ENCODE data around the gene NDUFS8. TPM values are rescaled to one million over a fixed set of nuclear protein-coding genes. Genes with fewer than 3 reads are reported as not detected.

NDUFS8 gene
- total RNA-seq, 1 donor from 2014 or later, result 315 TPM

GRCh38 chr11:68057807-68058206 lies 27.3 kb downstream of the NDUFS8 start:
- intact Hi-C loops (cut with DNase I), result no loop called here
- no peak for DNase-seq (ENCODE audit: low spot score)

DNA sequence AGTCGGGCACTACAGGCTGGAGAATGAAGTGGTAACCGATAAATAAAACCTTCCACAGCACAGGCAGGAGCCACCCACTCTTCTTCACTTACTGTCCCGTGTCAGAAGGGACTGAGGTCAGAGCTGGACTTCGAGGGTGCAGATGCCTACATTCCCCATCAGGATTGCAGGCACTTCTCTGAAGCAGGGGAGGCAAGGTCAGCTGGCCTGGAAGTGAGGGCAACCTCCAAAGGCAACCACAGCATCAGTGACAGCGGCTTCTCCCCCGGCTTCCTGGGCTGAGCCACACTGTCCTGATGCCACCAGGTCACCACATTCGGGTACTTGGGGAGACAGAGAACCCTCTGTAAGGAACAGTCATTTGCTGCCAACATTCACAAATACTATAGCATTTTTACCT lies 31.0 kb downstream of the NDUFS8 start:
- intact Hi-C loops (cut with DNase I), result no loop called here
- no peak for DNase-seq (ENCODE audit: low spot score)

DNA sequence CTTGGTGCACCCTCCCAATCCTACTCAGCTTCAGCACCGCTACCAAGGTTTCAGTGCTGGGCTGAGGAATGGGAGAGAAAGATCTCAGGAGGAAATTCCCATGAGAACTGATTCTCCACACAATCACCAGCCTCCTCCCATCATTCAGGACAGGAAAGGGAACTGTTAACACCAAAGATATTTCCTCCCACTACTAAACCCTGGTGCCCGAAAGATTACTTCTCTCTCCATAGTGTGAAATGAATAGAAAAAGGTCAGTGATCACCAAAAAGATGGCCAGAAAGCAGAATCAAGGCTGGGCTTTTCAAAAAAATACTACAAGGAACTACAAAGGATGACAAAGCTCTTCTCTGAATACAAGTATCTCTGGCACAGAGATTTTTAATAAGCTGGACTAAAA lies 34.4 kb downstream of the NDUFS8 start:
- intact Hi-C loops (cut with DNase I), result no loop called here
- DNase-seq (ENCODE audit: low spot score), result no peak

DNA sequence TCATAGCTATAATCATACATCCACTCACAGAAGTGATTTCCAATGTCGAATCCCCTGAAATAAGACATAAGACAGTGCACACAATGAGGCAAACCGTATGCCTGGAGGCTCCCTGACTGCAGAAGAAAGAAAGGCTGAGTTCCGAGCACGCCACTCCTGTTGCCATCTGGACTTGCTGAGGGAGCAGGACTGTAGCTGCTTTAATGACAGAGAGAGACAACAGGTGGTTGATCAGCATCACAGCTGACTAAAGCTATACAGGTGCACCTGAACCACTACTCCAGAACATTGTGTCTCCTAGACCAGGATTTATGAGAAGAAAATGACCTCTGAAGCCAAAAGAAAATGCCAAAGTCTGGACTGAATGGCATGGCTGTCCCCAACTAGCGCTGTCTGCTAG lies 35.4 kb downstream of the NDUFS8 start:
- no peak for DNase-seq (ENCODE audit: low spot score)
- intact Hi-C loops (cut with DNase I), result no loop called here

DNA sequence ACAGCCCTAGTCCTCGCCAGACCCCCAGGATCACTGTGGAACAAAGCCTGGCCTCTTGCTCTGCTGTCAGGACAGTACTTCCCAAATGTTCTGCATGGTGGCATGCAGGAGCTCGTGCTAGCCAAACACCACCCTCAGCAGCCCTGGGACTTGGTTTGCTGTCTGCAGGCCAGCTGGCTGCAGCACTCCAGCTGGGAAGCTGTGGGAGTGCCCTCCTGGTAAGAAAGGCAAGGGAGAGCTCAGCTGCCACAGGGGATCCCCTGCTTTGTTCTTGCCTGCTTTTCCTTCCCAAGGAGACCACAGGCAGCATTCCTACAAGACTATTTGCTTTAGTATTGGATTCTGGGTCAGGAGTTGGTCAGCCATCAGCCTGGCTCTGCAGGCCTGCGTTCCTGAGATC lies 36.3 kb downstream of the NDUFS8 start:
- DNase-seq (ENCODE audit: low spot score), result no peak
- intact Hi-C loops (cut with DNase I), result no loop called here

DNA sequence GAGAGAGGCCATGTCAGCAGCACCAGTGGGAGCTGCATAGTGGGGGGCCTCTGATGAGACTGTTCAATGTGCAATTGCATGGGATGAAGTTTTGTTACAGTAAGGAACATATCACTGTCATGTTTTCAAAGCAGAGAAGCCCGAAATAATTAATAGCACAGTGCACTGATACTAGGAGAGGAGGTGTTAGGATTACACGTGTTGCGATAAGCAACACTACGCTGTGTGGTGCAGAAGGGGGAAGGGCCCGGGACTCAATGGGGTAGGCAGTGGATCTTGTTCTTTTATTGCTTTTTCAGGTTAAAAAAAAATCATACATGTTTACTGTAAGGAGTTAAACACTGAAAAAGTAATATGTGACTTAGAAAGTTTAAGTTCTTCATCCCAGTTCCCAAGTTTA lies 37.5 kb downstream of the NDUFS8 start:
- DNase-seq (ENCODE audit: low spot score), result no peak
- intact Hi-C loops (cut with DNase I), result no loop called here

DNA sequence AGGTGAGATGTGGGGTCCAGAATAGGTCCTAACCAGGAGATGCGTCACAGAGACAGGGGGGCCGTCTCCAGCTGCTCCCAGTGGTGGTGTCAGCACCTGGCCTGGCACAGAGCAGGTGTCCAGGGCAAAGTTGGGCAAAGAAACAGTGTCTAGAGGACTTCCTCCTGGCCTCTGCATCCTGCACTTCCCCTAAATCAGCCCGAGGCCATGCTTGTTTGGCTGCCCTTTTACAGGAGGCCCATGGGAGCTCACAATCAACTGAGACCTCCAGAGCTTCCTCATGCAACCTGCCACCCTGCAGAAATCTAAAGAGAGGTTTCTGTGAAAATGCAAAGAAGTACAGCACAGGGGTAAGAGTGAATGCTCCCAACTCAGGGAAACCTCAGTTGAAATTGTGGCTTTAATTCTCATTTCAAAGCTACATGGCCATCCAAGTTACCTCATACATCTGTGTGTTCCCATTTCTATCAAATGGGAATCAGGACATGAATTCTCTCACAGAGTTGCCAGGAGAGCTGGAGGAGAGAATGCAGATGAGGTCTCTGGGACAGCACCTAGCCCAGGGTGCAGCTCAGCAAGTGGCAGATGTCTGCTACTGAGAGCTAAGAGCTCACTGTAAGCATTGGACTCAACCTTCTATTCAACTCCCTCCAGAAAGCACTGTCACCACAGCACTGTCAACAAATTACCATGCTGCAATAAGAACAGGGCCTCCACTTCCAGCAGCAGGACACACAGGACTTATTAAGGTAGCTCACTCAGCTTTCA lies 41.0 kb downstream of the NDUFS8 start:
- intact Hi-C loops (cut with DNase I), result no loop called here
- no peak for DNase-seq (ENCODE audit: low spot score)

DNA sequence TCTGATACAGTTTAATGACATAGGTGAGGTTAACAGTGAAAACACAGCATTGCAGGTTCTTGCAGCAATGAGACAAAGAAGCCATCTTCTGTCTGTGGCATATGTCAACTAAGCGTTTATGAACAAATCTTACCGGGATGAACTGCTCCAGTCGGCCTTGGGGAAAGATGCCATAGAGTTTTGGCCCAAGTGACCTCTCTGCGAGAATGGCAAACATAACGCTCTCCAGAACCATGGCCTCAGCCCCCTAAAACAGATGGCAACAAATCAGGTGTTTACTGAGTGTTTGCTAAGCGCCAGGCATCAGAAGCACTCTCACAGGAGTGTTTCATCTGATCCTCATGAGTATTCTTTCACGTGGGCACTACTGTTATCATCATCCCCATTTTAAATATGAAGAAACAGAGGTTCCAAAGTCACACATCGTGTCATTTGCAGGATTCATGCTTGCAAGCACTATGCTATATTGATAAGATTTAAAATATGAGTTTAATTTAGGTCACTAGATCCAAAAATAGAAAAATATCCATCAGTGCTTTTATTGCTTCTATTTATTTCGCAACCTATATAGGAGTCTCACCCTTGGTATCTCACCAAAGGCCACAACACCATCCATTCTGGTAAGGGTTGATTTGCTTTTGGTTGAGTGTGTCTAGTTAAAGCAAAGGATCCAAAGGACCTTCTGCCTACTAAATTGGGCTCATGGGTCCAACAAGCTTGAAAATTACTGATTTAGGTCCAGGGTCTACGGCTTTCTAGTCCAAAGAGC lies 44.3 kb downstream of the NDUFS8 start:
- DNase-seq (ENCODE audit: low spot score), result no peak
- intact Hi-C loops (cut with DNase I), result no loop called here

GRCh38 chr11:68076371-68077042 lies 46.0 kb downstream of the NDUFS8 start:
- DNase-seq (ENCODE audit: low spot score), result no peak
- intact Hi-C loops (cut with DNase I), result no loop called here

DNA sequence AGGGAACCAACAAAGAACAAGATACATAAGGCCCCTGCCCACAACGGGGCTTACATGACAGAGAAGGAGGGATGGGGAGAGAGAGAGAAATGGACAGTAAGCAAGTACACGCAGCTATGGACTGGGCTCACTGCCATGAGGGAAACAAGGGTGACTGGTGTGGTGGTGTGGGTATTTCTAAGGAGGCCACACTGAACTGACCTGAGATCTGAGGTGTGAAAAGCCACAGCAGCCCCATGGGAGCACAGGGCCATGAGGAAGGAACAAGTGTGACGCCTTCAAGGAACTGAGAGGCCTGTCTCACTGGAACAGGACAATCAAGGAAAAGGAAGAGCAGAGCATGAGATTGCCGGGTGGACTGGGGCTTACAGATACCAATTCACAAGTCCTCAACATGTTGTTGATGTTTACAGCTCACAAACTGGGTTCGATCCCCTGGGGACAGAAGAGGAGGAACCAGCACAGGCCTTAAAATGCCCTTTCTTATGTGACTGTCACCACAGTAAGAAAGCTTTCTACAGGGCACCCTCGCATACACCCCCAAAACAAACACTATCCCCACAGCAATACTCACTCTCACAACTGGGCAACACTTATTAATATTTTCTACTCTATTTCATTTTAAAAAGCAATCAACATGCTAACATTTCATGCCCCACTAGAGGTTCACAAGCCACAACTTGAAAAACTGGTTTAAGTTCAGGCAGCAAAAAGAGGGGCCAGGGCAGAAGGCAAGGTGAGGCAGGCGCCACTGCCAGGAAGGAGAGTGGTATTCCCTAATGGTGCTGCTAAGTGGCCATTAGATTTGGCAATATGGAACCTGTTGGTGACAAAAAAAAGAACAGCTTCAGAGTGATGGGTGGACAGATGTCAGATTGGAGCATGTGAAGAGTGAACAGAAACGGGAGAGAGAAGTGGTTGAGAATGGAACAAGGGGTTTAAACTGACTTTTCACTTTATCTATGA lies 47.4 kb downstream of the NDUFS8 start:
- intact Hi-C loops (cut with DNase I), result no loop called here
- no peak for DNase-seq (ENCODE audit: low spot score)

DNA sequence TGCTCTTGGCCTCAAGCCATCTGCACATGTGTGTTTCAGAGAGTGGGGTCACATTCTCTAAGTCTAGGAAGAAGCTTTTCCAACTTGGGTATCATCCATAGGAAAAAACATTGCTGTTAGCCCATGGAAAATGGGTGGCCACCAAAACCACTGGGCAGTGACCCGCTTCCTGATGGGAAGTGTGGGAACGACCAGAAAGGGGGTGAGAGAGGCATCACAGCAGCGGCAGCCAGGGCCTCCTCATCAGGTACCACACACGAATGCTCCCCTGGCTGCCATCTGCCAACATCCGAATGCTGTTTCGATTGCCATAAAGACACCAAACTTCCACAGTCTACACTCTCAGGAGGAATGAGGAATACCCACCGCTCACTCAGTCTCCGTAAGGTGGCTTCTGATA lies 50.4 kb downstream of the NDUFS8 start:
- intact Hi-C loops (cut with DNase I), result no loop called here
- DNase-seq (ENCODE audit: low spot score), result no peak

GRCh38 chr11:68081691-68082090 lies 51.2 kb downstream of the NDUFS8 start:
- intact Hi-C loops (cut with DNase I), result no loop called here
- no peak for DNase-seq (ENCODE audit: low spot score)

DNA sequence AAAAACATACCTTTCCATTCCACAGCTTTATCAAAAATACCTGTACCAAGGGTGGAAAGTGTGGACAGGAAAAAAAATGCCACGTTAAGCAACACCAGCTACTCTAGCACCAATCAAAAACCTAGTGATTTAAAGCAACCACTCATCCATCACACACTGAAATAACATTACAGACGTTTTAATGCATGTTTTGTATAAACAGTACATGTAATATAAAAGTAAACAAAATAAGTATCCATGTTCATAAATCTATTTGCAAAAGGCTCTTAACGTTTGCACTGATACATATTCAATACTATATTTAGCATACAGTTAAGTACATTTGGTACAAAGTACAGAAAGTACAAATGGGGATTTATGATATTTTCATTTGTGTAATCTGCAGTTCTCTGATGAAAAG lies 52.0 kb downstream of the NDUFS8 start:
- intact Hi-C loops (cut with DNase I), result no loop called here
- DNase-seq (ENCODE audit: low spot score), result no peak

GRCh38 chr11:68083517-68083916 lies 53.0 kb downstream of the NDUFS8 start:
- no peak for DNase-seq (ENCODE audit: low spot score)
- intact Hi-C loops (cut with DNase I), result no loop called here

Small RNA genes lying within 50 kb of the gene (microRNA-seq; reads per million reads assigned to microRNA genes)
- gene MIR4691, result not detected
- not detected for gene MIR6753
- not detected for gene MIR7113

Other genes starting within 250 kb of the NDUFS8 start
- gene UNC93B1, start 26.6 kb upstream of the NDUFS8 start, total RNA-seq, result 5.3 TPM
- 5.1 TPM for gene ALDH3B1, start 20.4 kb upstream of the NDUFS8 start, total RNA-seq
- gene TCIRG1, start 8.3 kb downstream of the NDUFS8 start, total RNA-seq, result 26.5 TPM
- 10.2 TPM for gene CHKA, start 90.7 kb downstream of the NDUFS8 start, total RNA-seq
- 37.7 TPM for gene KMT5B, start 182.6 kb downstream of the NDUFS8 start, total RNA-seq
- gene C11orf24, start 241.3 kb downstream of the NDUFS8 start, total RNA-seq, result 45.2 TPM

Data from cardiac septum (tissue), 1 donor.